Adipocyte (in vitro differentiated cells): ENCODE measurements around the gene UBA1.
A peak's percentile ranks its signal among the peaks of the same experiment; 100 is the strongest.

Source experiments
- DNase-seq: peaks from one replicate; pipeline ENCODE4 v3.0.0-alpha.2; 2015; ENCODE audit warnings: low read depth
- H3K27me3 ChIP-seq: replicated peaks from 2 replicates; pipeline ENCODE4 v1.7.0; 2013; ENCODE audit warnings: mild to moderate bottlenecking, low read length, moderate library complexity; ENCODE audit not compliant: control insufficient read depth, insufficient read depth
- H3K36me3 ChIP-seq: 2 replicates; pipeline ENCODE4 v1.7.0; 2013; ENCODE audit warnings: low read length, mild to moderate bottlenecking, moderate library complexity; ENCODE audit not compliant: control insufficient read depth, insufficient read depth, severe bottlenecking
- H3K4me1 ChIP-seq: 2 replicates; pipeline ENCODE4 v1.7.0; 2013; ENCODE audit warnings: mild to moderate bottlenecking, low read length, moderate library complexity; ENCODE audit not compliant: control insufficient read depth, insufficient read depth
- H3K4me3 ChIP-seq: 2 replicates; pipeline ENCODE4 v1.7.0; 2013; ENCODE audit warnings: mild to moderate bottlenecking, low read length, moderate library complexity
- H3K9ac ChIP-seq: 2 replicates; pipeline ENCODE4 v1.7.0; 2013; ENCODE audit warnings: mild to moderate bottlenecking, low read length, moderate library complexity
- H3K9me3 ChIP-seq: 2 replicates; pipeline ENCODE4 v1.7.0; 2013; ENCODE audit warnings: mild to moderate bottlenecking, low read length, moderate library complexity; ENCODE audit not compliant: control insufficient read depth

UBA1 gene

GRCh38 chrX:47239898-47240545, 46.4 kb downstream of the UBA1 start:
- Histone ChIP-seq H3K4me1 (no peaks in the 10 kb centered on the region), H3K36me3 (peaks cover 34% of the 10 kb centered on the region), H3K4me3 (no peak overlapping the region), H3K9ac (no peak overlapping the region), H3K9me3 (no peaks in the 10 kb centered on the region), H3K27me3 (peaks cover 18% of the 10 kb centered on the region)
- no peak for DNase-seq

GRCh38 chrX:47240619-47241018, 47.0 kb downstream of the UBA1 start:
- H3K27me3 ChIP-seq: peaks cover 18% of the 10 kb centered on the region
- H3K4me1 ChIP-seq: no peaks in the 10 kb centered on the region
- no peak for DNase-seq
- no peak overlapping the region for H3K4me3 ChIP-seq
- H3K9ac ChIP-seq: no peak overlapping the region
- no peaks in the 10 kb centered on the region for H3K9me3 ChIP-seq
- peaks cover 38% of the 10 kb centered on the region for H3K36me3 ChIP-seq

GRCh38 chrX:47241201-47242011, 47.8 kb downstream of the UBA1 start:
- Histone ChIP-seq H3K36me3 (peaks cover 46% of the 10 kb centered on the region), H3K27me3 (peaks cover 18% of the 10 kb centered on the region), H3K4me3 (no peak overlapping the region), H3K9ac (no peak overlapping the region), H3K4me1 (no peaks in the 10 kb centered on the region), H3K9me3 (no peaks in the 10 kb centered on the region)
- DNase-seq: no peak

GRCh38 chrX:47242321-47242720, 48.7 kb downstream of the UBA1 start:
- Histone ChIP-seq H3K27me3 (peaks cover 13% of the 10 kb centered on the region), H3K36me3 (peaks cover 46% of the 10 kb centered on the region), H3K4me1 (no peaks in the 10 kb centered on the region)

GRCh38 chrX:47243351-47243750, 49.7 kb downstream of the UBA1 start:
- Histone ChIP-seq H3K9me3 (no peaks in the 10 kb centered on the region), H3K4me1 (no peaks in the 10 kb centered on the region), H3K9ac (no peak overlapping the region), H3K36me3 (peaks cover 46% of the 10 kb centered on the region), H3K4me3 (no peak overlapping the region), H3K27me3 (peaks cover 17% of the 10 kb centered on the region)
- no peak for DNase-seq

More at GRCh38 chrX:47242321-47242720, 48.7 kb downstream of the UBA1 start:
- H3K4me3 ChIP-seq: no peak overlapping the region
- DNase-seq: no peak
- no peak overlapping the region for H3K9ac ChIP-seq
- H3K9me3 ChIP-seq: no peaks in the 10 kb centered on the region

- peaks cover 46% of the 10 kb centered on the region for H3K36me3 ChIP-seq
- DNase-seq: no peak
Observed at GRCh38 chrX:47244676-47245075, 51.0 kb downstream of the UBA1 start.

GRCh38 chrX:47245156-47245555, 51.5 kb downstream of the UBA1 start:
- no peak overlapping the region for H3K4me3 ChIP-seq
- no peak overlapping the region for H3K9ac ChIP-seq
- no peak for DNase-seq
- H3K27me3 ChIP-seq: peaks cover 17% of the 10 kb centered on the region
- peaks cover 46% of the 10 kb centered on the region for H3K36me3 ChIP-seq
- H3K4me1 ChIP-seq: no peaks in the 10 kb centered on the region
- no peaks in the 10 kb centered on the region for H3K9me3 ChIP-seq

More at GRCh38 chrX:47244676-47245075, 51.0 kb downstream of the UBA1 start:
- no peaks in the 10 kb centered on the region for H3K9me3 ChIP-seq
- H3K9ac ChIP-seq: no peak overlapping the region
- peaks cover 17% of the 10 kb centered on the region for H3K27me3 ChIP-seq
- no peaks in the 10 kb centered on the region for H3K4me1 ChIP-seq
- H3K4me3 ChIP-seq: no peak overlapping the region

GRCh38 chrX:47247206-47247998, 53.8 kb downstream of the UBA1 start:
- Histone ChIP-seq H3K4me3 (no peak overlapping the region), H3K36me3 (peaks cover 25% of the 10 kb centered on the region), H3K9me3 (no peaks in the 10 kb centered on the region), H3K4me1 (no peaks in the 10 kb centered on the region), H3K27me3 (peaks cover 11% of the 10 kb centered on the region), H3K9ac (no peak overlapping the region)
- DNase-seq: peak; percentile 22

GRCh38 chrX:47247999-47248320, 54.3 kb downstream of the UBA1 start:
- Histone ChIP-seq H3K36me3 (peaks cover 22% of the 10 kb centered on the region), H3K4me1 (no peaks in the 10 kb centered on the region), H3K9me3 (no peaks in the 10 kb centered on the region), H3K4me3 (no peak overlapping the region), H3K9ac (no peak overlapping the region), H3K27me3 (peaks cover 11% of the 10 kb centered on the region)
- DNase-seq: no peak

- Histone ChIP-seq H3K9ac (no peak overlapping the region), H3K36me3 (peaks cover 22% of the 10 kb centered on the region), H3K9me3 (no peaks in the 10 kb centered on the region), H3K27me3 (peaks cover 7% of the 10 kb centered on the region), H3K4me1 (no peaks in the 10 kb centered on the region), H3K4me3 (no peak overlapping the region)
- DNase-seq: no peak
Observed at GRCh38 chrX:47248576-47248975, 54.9 kb downstream of the UBA1 start.

- Histone ChIP-seq H3K36me3 (peaks cover 12% of the 10 kb centered on the region), H3K9me3 (peaks cover 10% of the 10 kb centered on the region), H3K4me3 (no peak overlapping the region), H3K4me1 (no peaks in the 10 kb centered on the region), H3K27me3 (peaks cover 5% of the 10 kb centered on the region), H3K9ac (no peak overlapping the region)
- DNase-seq: no peak
Observed at GRCh38 chrX:47250017-47250347, 56.4 kb downstream of the UBA1 start.
